Memory B cell (primary cell): ENCODE results near the gene PDE6A.

Experiments
- ATAC-seq: fragments of 150-1000 bp; cut with Tn5 transposase; 2 replicates; pipeline ENCODE4 v1.10.0; 2021; ENCODE audit warnings: low read depth, mild to moderate bottlenecking, moderate library complexity
- DNase-seq, 2 donors: peaks; one replicate each; pipeline ENCODE4 v3.0.0; 2022; ENCODE audit warnings: low spot score in 2 of 2
- H3K27ac Mint-ChIP-seq: one replicate; pipeline ENCODE4 v1.8.0; 2022; ENCODE audit warnings: mild to moderate bottlenecking, moderate library complexity, mixed read lengths
- H3K27me3 Mint-ChIP-seq: one replicate; pipeline ENCODE4 v1.8.0; 2022; ENCODE audit warnings: mixed read lengths
- H3K36me3 Mint-ChIP-seq: one replicate; pipeline ENCODE4 v1.8.0; 2022; ENCODE audit warnings: mild to moderate bottlenecking, mixed read lengths
- H3K4me1 Mint-ChIP-seq: one replicate; pipeline ENCODE4 v1.8.0; 2022; ENCODE audit warnings: mixed read lengths
- H3K4me3 Mint-ChIP-seq: one replicate; pipeline ENCODE4 v1.8.0; 2022; ENCODE audit warnings: mild to moderate bottlenecking, moderate library complexity, mixed read lengths
- H3K9me3 Mint-ChIP-seq: one replicate; pipeline ENCODE4 v1.8.0; 2022; ENCODE audit warnings: mixed read lengths

The PDE6A gene

GRCh38 chr5:149810856-149811255, 133.7 kb downstream of the PDE6A start:
- no peaks in the 10 kb centered on the region for H3K27me3 Mint-ChIP-seq
- peaks cover 10% of the 10 kb centered on the region for H3K4me1 Mint-ChIP-seq
- H3K36me3 Mint-ChIP-seq: peaks cover 6% of the 10 kb centered on the region
- no peak for DNase-seq
- ATAC-seq: no peak
- H3K4me3 Mint-ChIP-seq: no peak overlapping the region
- no peaks in the 10 kb centered on the region for H3K9me3 Mint-ChIP-seq
- no peak overlapping the region for H3K27ac Mint-ChIP-seq

- no peaks in the 10 kb centered on the region for H3K9me3 Mint-ChIP-seq
- no peaks in the 10 kb centered on the region for H3K27me3 Mint-ChIP-seq
- no peak overlapping the region for H3K27ac Mint-ChIP-seq
- H3K4me1 Mint-ChIP-seq: peaks cover 10% of the 10 kb centered on the region
- peaks cover 6% of the 10 kb centered on the region for H3K36me3 Mint-ChIP-seq
- H3K4me3 Mint-ChIP-seq: no peak overlapping the region
- ATAC-seq (no peak), DNase-seq (no peak)
Measured at GRCh38 chr5:149809931-149810691, 134.5 kb downstream of the PDE6A start.

- DNase-seq: no peak
- H3K4me1 Mint-ChIP-seq: peaks cover 20% of the 10 kb centered on the region
- no peak for ATAC-seq
- H3K36me3 Mint-ChIP-seq: peaks cover 6% of the 10 kb centered on the region
- no peaks in the 10 kb centered on the region for H3K9me3 Mint-ChIP-seq
- H3K27ac Mint-ChIP-seq: no peak overlapping the region
- no peak overlapping the region for H3K4me3 Mint-ChIP-seq
- H3K27me3 Mint-ChIP-seq: no peaks in the 10 kb centered on the region
Measured at GRCh38 chr5:149808264-149808982, 136.2 kb downstream of the PDE6A start.
